Suprapubic skin (tissue), 4 donors: ENCODE data around the gene HOXC6.

Source experiments
- EP300 ChIP-seq: sonication (generic); formaldehyde crosslinking; IDR thresholded peaks from one replicate; pipeline ENCODE4 v1.6.1; 2017; ENCODE audit warnings: antibody characterized with exemption
- POLR2A ChIP-seq, 2 donors: fragments of 450-650 bp; IDR thresholded peaks; one replicate each; pipeline ENCODE4 v1.6.1; 2017; ENCODE audit warnings: antibody characterized with exemption in 2 of 2, mild to moderate bottlenecking in 2 of 2, moderate library complexity in 2 of 2
- POLR2AphosphoS5 ChIP-seq, 3 donors: sonication (generic); formaldehyde crosslinking; IDR thresholded peaks; one replicate each; pipeline ENCODE4 v1.6.1; 2017; ENCODE audit warnings: antibody characterized with exemption in 3 of 3
- TF ChIP-seq, protein P1 (sequence below), 2 donors: fragments of 200-600 bp in 1 of 2; fragments of 450-650 bp in 1 of 2; sonication (generic) in 1 of 2; IDR thresholded peaks; one replicate each; pipeline ENCODE4 v1.5.1; 2016 to 2019; ENCODE audit warnings: antibody characterized with exemption in 2 of 2, mild to moderate bottlenecking in 1 of 2, moderate library complexity in 1 of 2

GRCh38 chr12:53985692-53985993 lies 42.6 kb upstream of the HOXC6 start:
- TF ChIP-seq, protein P1, sequence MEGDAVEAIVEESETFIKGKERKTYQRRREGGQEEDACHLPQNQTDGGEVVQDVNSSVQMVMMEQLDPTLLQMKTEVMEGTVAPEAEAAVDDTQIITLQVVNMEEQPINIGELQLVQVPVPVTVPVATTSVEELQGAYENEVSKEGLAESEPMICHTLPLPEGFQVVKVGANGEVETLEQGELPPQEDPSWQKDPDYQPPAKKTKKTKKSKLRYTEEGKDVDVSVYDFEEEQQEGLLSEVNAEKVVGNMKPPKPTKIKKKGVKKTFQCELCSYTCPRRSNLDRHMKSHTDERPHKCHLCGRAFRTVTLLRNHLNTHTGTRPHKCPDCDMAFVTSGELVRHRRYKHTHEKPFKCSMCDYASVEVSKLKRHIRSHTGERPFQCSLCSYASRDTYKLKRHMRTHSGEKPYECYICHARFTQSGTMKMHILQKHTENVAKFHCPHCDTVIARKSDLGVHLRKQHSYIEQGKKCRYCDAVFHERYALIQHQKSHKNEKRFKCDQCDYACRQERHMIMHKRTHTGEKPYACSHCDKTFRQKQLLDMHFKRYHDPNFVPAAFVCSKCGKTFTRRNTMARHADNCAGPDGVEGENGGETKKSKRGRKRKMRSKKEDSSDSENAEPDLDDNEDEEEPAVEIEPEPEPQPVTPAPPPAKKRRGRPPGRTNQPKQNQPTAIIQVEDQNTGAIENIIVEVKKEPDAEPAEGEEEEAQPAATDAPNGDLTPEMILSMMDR (IDR thresholded peaks at IDR 0.05), result no peak
- TF ChIP-seq POLR2A (IDR thresholded peaks at IDR 0.05), result no peak
- TF ChIP-seq EP300, result no peak
- TF ChIP-seq POLR2AphosphoS5 (IDR thresholded peaks at IDR 0.05), result no peak
